Neural progenitor cell (in vitro differentiated cells): ENCODE measurements around the gene TMEM200B. TPM values are rescaled to one million over a fixed set of nuclear protein-coding genes. Genes with fewer than 3 reads are reported as not detected.

Experiments used
- DNase-seq: peaks from one replicate; pipeline ENCODE4 v3.0.0-alpha.2; 2016; ENCODE audit warnings: low spot score
- H2AFZ ChIP-seq: fragments of 200-600 bp; sonication (generic); replicated peaks from 2 replicates; pipeline ENCODE4 v1.6.1; 2016; ENCODE audit warnings: antibody characterized with exemption
- H3F3A ChIP-seq: fragments of 200-600 bp; sonication (generic); 2 replicates; pipeline ENCODE4 v1.6.1; 2016; ENCODE audit warnings: antibody characterized with exemption, low read depth
- H3K27ac ChIP-seq: fragments of 200-600 bp; sonication (generic); 2 replicates; pipeline ENCODE4 v1.5.1; 2016; ENCODE audit warnings: mild to moderate bottlenecking
- H3K27me3 ChIP-seq: fragments of 200-600 bp; sonication (generic); 2 replicates; pipeline ENCODE4 v1.6.1; 2016; ENCODE audit warnings: mild to moderate bottlenecking, moderate library complexity
- H3K36me3 ChIP-seq: fragments of 200-600 bp; sonication (generic); 2 replicates; pipeline ENCODE4 v1.5.1; 2016
- H3K4me1 ChIP-seq: fragments of 200-600 bp; sonication (generic); 2 replicates; pipeline ENCODE4 v1.6.1; 2016; ENCODE audit warnings: mixed run types
- H3K4me2 ChIP-seq: fragments of 200-600 bp; sonication (generic); 2 replicates; pipeline ENCODE4 v1.6.1; 2016
- H3K4me3 ChIP-seq: fragments of 200-600 bp; sonication (generic); 2 replicates; pipeline ENCODE4 v1.5.1; 2016
- H3K79me2 ChIP-seq: fragments of 200-600 bp; sonication (generic); 2 replicates; pipeline ENCODE4 v1.6.1; 2016; ENCODE audit warnings: low read depth
- H3K9ac ChIP-seq: fragments of 200-600 bp; sonication (generic); 2 replicates; pipeline ENCODE4 v1.6.1; 2016
- H3K9me3 ChIP-seq: fragments of 200-600 bp; sonication (generic); 2 replicates; pipeline ENCODE4 v1.5.1; 2016; ENCODE audit warnings: low read depth
- H4K20me1 ChIP-seq: fragments of 200-600 bp; sonication (generic); 2 replicates; pipeline ENCODE4 v1.6.1; 2016; ENCODE audit warnings: low read depth
- H3K27ac Mint-ChIP-seq: 3 replicates; pipeline ENCODE4 v1.8.0; 2021; ENCODE audit warnings: mixed read lengths
- H3K27me3 Mint-ChIP-seq: 2 replicates; pipeline ENCODE4 v1.8.0; 2022; ENCODE audit warnings: low read depth, mild to moderate bottlenecking, inconsistent platforms, moderate library complexity, mixed read lengths; ENCODE audit not compliant: insufficient read depth
- H3K36me3 Mint-ChIP-seq: 3 replicates; pipeline ENCODE4 v1.8.0; 2021; ENCODE audit warnings: mixed read lengths
- H3K4me1 Mint-ChIP-seq: 3 replicates; pipeline ENCODE4 v1.8.0; 2021; ENCODE audit warnings: mixed read lengths
- H3K4me3 Mint-ChIP-seq: 3 replicates; pipeline ENCODE4 v1.8.0; 2021; ENCODE audit warnings: mild to moderate bottlenecking, moderate library complexity, mixed read lengths
- H3K9me3 Mint-ChIP-seq: 3 replicates; pipeline ENCODE4 v1.8.0; 2020; ENCODE audit warnings: mixed read lengths
- CTCF ChIP-seq: fragments of 200-600 bp; sonication (generic); IDR thresholded peaks from 2 replicates; pipeline ENCODE4 v1.5.1; 2017; ENCODE audit warnings: antibody characterized with exemption, mild to moderate bottlenecking
- EZH2 ChIP-seq: fragments of 200-600 bp; sonication (generic); IDR thresholded peaks from 2 replicates; pipeline ENCODE4 v1.6.1; 2017; ENCODE audit warnings: antibody characterized with exemption, mild to moderate bottlenecking, moderate library complexity
- EZH2phosphoT487 ChIP-seq: fragments of 200-600 bp; sonication (generic); IDR thresholded peaks from 2 replicates; pipeline ENCODE4 v1.6.1; 2017; ENCODE audit warnings: antibody characterized with exemption
- total RNA-seq: library from RNA; depleted of rRNA; stranded (reverse); fragments of >200 nt; gene quantifications from 2 replicates; pipeline ENCODE4 v1.2.3, GENCODE V29; 2015; ENCODE audit warnings: low replicate concordance

TMEM200B gene
- total RNA-seq, 1 donor from 2014 or later: 0.56 TPM

- Mint-ChIP-seq H3K27me3 (peaks cover 16% of the 10 kb centered on the region), H3K4me3 (no peak overlapping the region), H3K4me1 (peaks cover 4% of the 10 kb centered on the region), H3K36me3 (peaks cover 12% of the 10 kb centered on the region), H3K27ac (no peak overlapping the region), H3K9me3 (no peaks in the 10 kb centered on the region)
- H2AFZ ChIP-seq: no peak overlapping the region
- peaks cover 55% of the 10 kb centered on the region for H3K27me3 ChIP-seq
- H3K4me1 ChIP-seq: peaks cover 18% of the 10 kb centered on the region
- TF ChIP-seq EZH2: no peak
- TF ChIP-seq EZH2phosphoT487: no peak
- TF ChIP-seq CTCF: no peak
- H4K20me1 ChIP-seq: peaks cover 16% of the 10 kb centered on the region
- H3K9ac ChIP-seq: no peak overlapping the region
- H3K79me2 ChIP-seq: no peaks in the 10 kb centered on the region
- no peak for DNase-seq
- H3K36me3 ChIP-seq: no peaks in the 10 kb centered on the region
- H3K9me3 ChIP-seq: no peaks in the 10 kb centered on the region
- H3K27ac ChIP-seq: no peak overlapping the region
- H3K4me3 ChIP-seq: no peak overlapping the region
- H3F3A ChIP-seq: peaks cover 41% of the 10 kb centered on the region
- H3K4me2 ChIP-seq: no peak overlapping the region
Observed at GRCh38 chr1:29120367-29120766, 3.3 kb downstream of the TMEM200B start.

GRCh38 chr1:29119121-29119929 is 4.4 kb downstream of the TMEM200B start:
- no peak for DNase-seq
- Histone ChIP-seq H3K27me3 (peaks cover 45% of the 10 kb centered on the region), H2AFZ (no peak overlapping the region), H3K9ac (no peak overlapping the region), H3K4me2 (no peak overlapping the region), H3F3A (peaks cover 35% of the 10 kb centered on the region), H3K4me1 (peaks cover 13% of the 10 kb centered on the region), H3K36me3 (no peaks in the 10 kb centered on the region), H3K9me3 (no peaks in the 10 kb centered on the region), H3K79me2 (no peaks in the 10 kb centered on the region), H4K20me1 (peaks cover 16% of the 10 kb centered on the region), H3K4me3 (no peak overlapping the region), H3K27ac (no peak overlapping the region)
- TF ChIP-seq EZH2phosphoT487: no peak
- TF ChIP-seq CTCF: no peak
- no peak for TF ChIP-seq EZH2
- Mint-ChIP-seq H3K36me3 (peaks cover 14% of the 10 kb centered on the region), H3K9me3 (no peaks in the 10 kb centered on the region), H3K27ac (peak overlapping the region; percentile 3), H3K27me3 (peaks cover 16% of the 10 kb centered on the region), H3K4me1 (peaks cover 2% of the 10 kb centered on the region), H3K4me3 (no peak overlapping the region)

GRCh38 chr1:29117381-29117780 is 6.3 kb downstream of the TMEM200B start:
- H3K4me3 Mint-ChIP-seq: no peak overlapping the region
- H3K4me2 ChIP-seq: no peak overlapping the region
- no peaks in the 10 kb centered on the region for H3K9me3 Mint-ChIP-seq
- no peak for TF ChIP-seq EZH2
- no peak for TF ChIP-seq CTCF
- no peak for TF ChIP-seq EZH2phosphoT487
- no peak for DNase-seq
- no peak overlapping the region for H3K4me3 ChIP-seq
- peaks cover 13% of the 10 kb centered on the region for H4K20me1 ChIP-seq
- H3K79me2 ChIP-seq: no peaks in the 10 kb centered on the region
- H3K27me3 ChIP-seq: peaks cover 26% of the 10 kb centered on the region
- no peaks in the 10 kb centered on the region for H3K36me3 ChIP-seq
- peaks cover 6% of the 10 kb centered on the region for H3K4me1 ChIP-seq
- no peak overlapping the region for H2AFZ ChIP-seq
- peaks cover 6% of the 10 kb centered on the region for H3K27me3 Mint-ChIP-seq
- H3F3A ChIP-seq: peaks cover 27% of the 10 kb centered on the region
- no peaks in the 10 kb centered on the region for H3K4me1 Mint-ChIP-seq
- peaks cover 14% of the 10 kb centered on the region for H3K36me3 Mint-ChIP-seq
- H3K9ac ChIP-seq: no peak overlapping the region
- no peak overlapping the region for H3K27ac Mint-ChIP-seq
- H3K27ac ChIP-seq: no peak overlapping the region
- no peaks in the 10 kb centered on the region for H3K9me3 ChIP-seq
